Activated CD4-positive, alpha-beta T cell treated with anti-CD3 and anti-CD28 coated beads, Interleukin-2, amount 10 ng/mL, durations not matched to agents 7 days and 5 days (primary cell): ENCODE data around the gene SESTD1. TPM values are rescaled to one million over a fixed set of nuclear protein-coding genes. Genes with fewer than 3 reads are reported as not detected.

Source experiments
- CTCF ChIA-PET: fragments of 350-600 bp; sonication (Branson Sonifier 250); formaldehyde crosslinking; loops from one replicate; lab custom pipeline; 2021; ENCODE audit warnings: antibody characterized with exemption; lab: Charles Lee
- POLR2A ChIA-PET: fragments of 350-600 bp; sonication (Branson Sonifier 250); formaldehyde crosslinking; loops from one replicate; lab custom pipeline; 2021; ENCODE audit warnings: antibody characterized with exemption; lab: Charles Lee
- DNase-seq: peaks from one replicate; pipeline ENCODE4 v3.0.0-alpha.2; 2020
- H3K27ac Mint-ChIP-seq: one replicate; pipeline ENCODE4 v1.8.0; 2021; ENCODE audit warnings: mild to moderate bottlenecking, moderate library complexity, mixed read lengths
- H3K27me3 Mint-ChIP-seq: one replicate; pipeline ENCODE4 v1.8.0; 2021; ENCODE audit warnings: mixed read lengths
- H3K36me3 Mint-ChIP-seq: one replicate; pipeline ENCODE4 v1.8.0; 2021; ENCODE audit warnings: low read depth, mixed read lengths
- H3K4me1 Mint-ChIP-seq: one replicate; pipeline ENCODE4 v1.8.0; 2021; ENCODE audit warnings: mixed read lengths
- H3K4me3 Mint-ChIP-seq: one replicate; pipeline ENCODE4 v1.8.0; 2021; ENCODE audit warnings: mild to moderate bottlenecking, moderate library complexity, mixed read lengths
- H3K9me3 Mint-ChIP-seq: one replicate; pipeline ENCODE4 v1.8.0; 2021; ENCODE audit warnings: mixed read lengths
- total RNA-seq, 2 experiments: library from RNA; stranded (reverse); gene quantifications; one replicate each; pipeline ENCODE4 v1.2.3, GENCODE V29; 2021

SESTD1 gene
- total RNA-seq, 2 experiments from 2014 or later, result 19.8 to 21.8 TPM

GRCh38 chr2:179191110-179191509 lies 73.5 kb downstream of the SESTD1 start:
- H3K27me3 Mint-ChIP-seq, result no peaks in the 10 kb centered on the region
- DNase-seq, result no peak
- POLR2A ChIA-PET, result no interaction called here
- CTCF ChIA-PET, result no interaction called here
- H3K9me3 Mint-ChIP-seq, result peaks cover 20% of the 10 kb centered on the region
- H3K4me3 Mint-ChIP-seq, result no peak overlapping the region
- H3K36me3 Mint-ChIP-seq, result peaks cover 37% of the 10 kb centered on the region
- H3K4me1 Mint-ChIP-seq, result peaks cover 8% of the 10 kb centered on the region
- no peak overlapping the region for H3K27ac Mint-ChIP-seq

- Mint-ChIP-seq H3K4me1 (no peaks in the 10 kb centered on the region), H3K4me3 (no peak overlapping the region), H3K27me3 (no peaks in the 10 kb centered on the region), H3K9me3 (peaks cover 14% of the 10 kb centered on the region), H3K27ac (no peak overlapping the region), H3K36me3 (peaks cover 32% of the 10 kb centered on the region)
- ChIA-PET CTCF (interaction anchor here (1.1 kb wide), 1 partner anchor 17 kb away, joined by 4 read pairs; no protein-coding TSS in a partner anchor), POLR2A (no interaction called here)
- DNase-seq, result no peak
These were observed 78.5 kb downstream of the SESTD1 start for GRCh38 chr2:179186126-179186525.

- Mint-ChIP-seq H3K4me1 (no peaks in the 10 kb centered on the region), H3K27ac (no peak overlapping the region), H3K9me3 (peaks cover 10% of the 10 kb centered on the region), H3K27me3 (no peaks in the 10 kb centered on the region), H3K36me3 (peaks cover 31% of the 10 kb centered on the region), H3K4me3 (no peak overlapping the region)
- ChIA-PET POLR2A (no interaction called here), CTCF (no interaction called here)
- no peak for DNase-seq
These were observed 80.0 kb downstream of the SESTD1 start for GRCh38 chr2:179184610-179185009.

DNA sequence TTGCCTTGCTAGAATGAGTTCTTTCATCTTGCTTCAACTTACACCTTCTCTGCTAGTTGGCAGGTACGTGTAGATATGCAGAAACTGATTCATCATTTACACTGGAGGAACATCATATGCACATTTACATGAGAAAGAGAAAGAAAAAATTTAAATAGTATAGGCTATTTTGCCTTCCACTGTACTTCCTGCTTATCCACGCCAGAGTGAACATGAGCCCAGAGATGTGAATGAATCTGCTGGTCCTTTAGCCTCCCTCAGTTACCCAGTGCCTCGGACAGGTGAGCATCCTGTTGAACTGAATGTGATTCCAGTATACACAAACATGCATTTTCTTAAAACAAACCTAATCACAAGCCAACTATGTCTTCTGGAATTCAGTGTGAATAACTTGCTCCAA lies 83.6 kb downstream of the SESTD1 start:
- CTCF ChIA-PET, result no interaction called here
- H3K27ac Mint-ChIP-seq, result no peak overlapping the region
- no peak overlapping the region for H3K4me3 Mint-ChIP-seq
- peaks cover 2% of the 10 kb centered on the region for H3K9me3 Mint-ChIP-seq
- H3K36me3 Mint-ChIP-seq, result peaks cover 14% of the 10 kb centered on the region
- no peaks in the 10 kb centered on the region for H3K27me3 Mint-ChIP-seq
- POLR2A ChIA-PET, result no interaction called here
- no peak for DNase-seq
- no peaks in the 10 kb centered on the region for H3K4me1 Mint-ChIP-seq

DNA sequence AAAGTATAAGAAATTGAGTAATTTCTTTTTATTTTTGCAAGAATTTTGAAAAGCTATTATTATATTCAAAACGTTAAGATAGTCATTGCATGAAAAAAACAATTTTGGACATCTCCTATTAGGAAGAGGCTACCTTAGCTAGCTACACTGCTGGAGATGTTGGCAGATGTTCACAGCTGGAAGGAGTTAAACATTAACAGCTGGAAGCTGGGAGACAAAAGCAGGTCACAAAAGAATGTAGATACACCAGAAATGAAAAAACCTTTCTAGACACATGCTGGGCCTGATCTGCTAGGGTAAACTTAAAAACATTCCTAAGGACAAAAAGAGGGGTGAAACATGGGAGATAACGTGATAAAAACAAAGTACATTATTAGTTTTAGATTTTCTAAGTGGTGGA lies 84.4 kb downstream of the SESTD1 start:
- no peak for DNase-seq
- ChIA-PET CTCF (no interaction called here), POLR2A (no interaction called here)
- Mint-ChIP-seq H3K27me3 (no peaks in the 10 kb centered on the region), H3K4me3 (no peak overlapping the region), H3K4me1 (no peaks in the 10 kb centered on the region), H3K36me3 (peaks cover 14% of the 10 kb centered on the region), H3K9me3 (peaks cover 2% of the 10 kb centered on the region), H3K27ac (no peak overlapping the region)

DNA sequence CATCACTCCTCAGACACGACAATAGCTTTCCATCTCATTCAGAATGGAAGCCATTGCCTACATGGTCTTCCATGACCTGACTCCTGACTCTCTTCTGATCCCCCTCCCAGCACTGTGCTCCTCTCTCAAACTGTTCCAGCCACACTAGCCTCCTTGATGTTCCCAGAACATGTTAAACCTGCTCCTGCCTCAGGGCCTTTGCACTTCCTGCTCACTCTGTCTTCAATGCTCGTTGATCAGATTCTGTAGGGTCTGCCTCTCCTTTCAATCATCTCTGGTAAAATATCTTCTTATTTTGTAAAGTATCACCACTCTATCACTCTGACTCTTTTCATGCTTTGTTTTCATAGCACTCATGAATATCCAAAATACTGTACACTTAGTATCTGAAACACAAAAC lies 84.9 kb downstream of the SESTD1 start:
- peaks cover 14% of the 10 kb centered on the region for H3K36me3 Mint-ChIP-seq
- H3K4me3 Mint-ChIP-seq, result no peak overlapping the region
- ChIA-PET CTCF (no interaction called here), POLR2A (no interaction called here)
- H3K4me1 Mint-ChIP-seq, result no peaks in the 10 kb centered on the region
- H3K27me3 Mint-ChIP-seq, result no peaks in the 10 kb centered on the region
- peaks cover 2% of the 10 kb centered on the region for H3K9me3 Mint-ChIP-seq
- no peak overlapping the region for H3K27ac Mint-ChIP-seq
- DNase-seq, result no peak

- no peak for DNase-seq
- no peak overlapping the region for H3K27ac Mint-ChIP-seq
- peaks cover 14% of the 10 kb centered on the region for H3K36me3 Mint-ChIP-seq
- H3K4me1 Mint-ChIP-seq, result no peaks in the 10 kb centered on the region
- H3K9me3 Mint-ChIP-seq, result peaks cover 2% of the 10 kb centered on the region
- POLR2A ChIA-PET, result no interaction called here
- no peaks in the 10 kb centered on the region for H3K27me3 Mint-ChIP-seq
- no peak overlapping the region for H3K4me3 Mint-ChIP-seq
- CTCF ChIA-PET, result no interaction called here
These were observed 86.9 kb downstream of the SESTD1 start for GRCh38 chr2:179177694-179178093.

GRCh38 chr2:179174240-179174639 lies 90.4 kb downstream of the SESTD1 start:
- ChIA-PET CTCF (no interaction called here), POLR2A (no interaction called here)
- peaks cover 4% of the 10 kb centered on the region for H3K36me3 Mint-ChIP-seq
- no peak overlapping the region for H3K4me3 Mint-ChIP-seq
- H3K27me3 Mint-ChIP-seq, result no peaks in the 10 kb centered on the region
- H3K4me1 Mint-ChIP-seq, result no peaks in the 10 kb centered on the region
- DNase-seq, result no peak
- no peak overlapping the region for H3K27ac Mint-ChIP-seq
- H3K9me3 Mint-ChIP-seq, result peaks cover 2% of the 10 kb centered on the region

DNA sequence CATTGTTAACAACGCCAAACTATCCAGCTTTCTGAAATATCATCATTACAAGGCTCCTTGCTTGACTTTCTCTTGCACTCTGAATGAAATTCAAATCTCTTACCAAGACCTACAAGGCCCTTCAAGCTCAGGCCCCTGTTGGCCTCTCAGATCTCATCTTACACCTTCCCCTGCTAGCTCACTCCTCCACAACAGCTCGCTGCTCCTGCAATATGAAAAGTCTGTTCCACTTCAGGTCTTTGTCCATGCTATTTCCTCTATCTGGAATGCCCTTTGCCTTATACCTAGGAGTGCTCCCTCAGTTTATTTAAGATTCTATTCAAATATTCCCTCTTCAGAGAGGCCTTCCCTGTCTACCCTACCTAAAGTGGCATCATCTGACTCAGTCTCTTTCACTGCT lies 91.7 kb downstream of the SESTD1 start:
- POLR2A ChIA-PET, result no interaction called here
- CTCF ChIA-PET, result no interaction called here

GRCh38 chr2:179171371-179171770 lies 93.3 kb downstream of the SESTD1 start:
- DNase-seq, result no peak
- Mint-ChIP-seq H3K9me3 (no peaks in the 10 kb centered on the region), H3K4me3 (no peak overlapping the region), H3K27ac (no peak overlapping the region), H3K27me3 (no peaks in the 10 kb centered on the region), H3K4me1 (no peaks in the 10 kb centered on the region), H3K36me3 (peaks cover 7% of the 10 kb centered on the region)
- ChIA-PET POLR2A (interaction anchor here (0.5 kb wide), 1 partner anchor 253 kb away, joined by 3 read pairs; no protein-coding TSS in a partner anchor), CTCF (no interaction called here)

More for the DNA sequence above, 91.7 kb downstream of the SESTD1 start:
- no peaks in the 10 kb centered on the region for H3K4me1 Mint-ChIP-seq
- H3K4me3 Mint-ChIP-seq, result no peak overlapping the region
- H3K27ac Mint-ChIP-seq, result no peak overlapping the region
- no peaks in the 10 kb centered on the region for H3K27me3 Mint-ChIP-seq
- peaks cover 5% of the 10 kb centered on the region for H3K36me3 Mint-ChIP-seq
- H3K9me3 Mint-ChIP-seq, result peaks cover 2% of the 10 kb centered on the region
- no peak for DNase-seq

DNA sequence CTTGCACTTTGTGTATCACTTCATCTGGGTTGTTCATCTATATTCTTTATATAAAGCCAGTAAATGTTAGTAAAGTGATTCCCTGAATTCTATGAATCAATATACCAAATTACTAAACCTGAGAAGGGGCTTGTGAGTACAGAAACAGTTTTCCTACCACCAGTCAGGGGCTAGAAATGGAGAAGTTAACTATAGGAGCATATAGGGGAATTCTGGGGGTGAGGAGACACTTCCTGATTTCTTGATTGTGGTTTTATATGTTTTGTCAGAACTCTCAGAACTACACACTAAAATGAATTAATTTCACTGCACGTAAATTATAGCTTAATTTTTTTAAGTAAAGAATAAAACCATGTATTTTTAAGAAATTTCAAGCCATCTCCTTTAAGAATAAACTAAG lies 93.7 kb downstream of the SESTD1 start:
- CTCF ChIA-PET, result no interaction called here
- H3K9me3 Mint-ChIP-seq, result peaks cover 3% of the 10 kb centered on the region
- no peak overlapping the region for H3K4me3 Mint-ChIP-seq
- no peaks in the 10 kb centered on the region for H3K4me1 Mint-ChIP-seq
- no peak overlapping the region for H3K27ac Mint-ChIP-seq
- POLR2A ChIA-PET, result interaction anchor here (0.5 kb wide), 1 partner anchor 253 kb away, joined by 3 read pairs; no protein-coding TSS in a partner anchor
- no peak for DNase-seq
- no peaks in the 10 kb centered on the region for H3K27me3 Mint-ChIP-seq
- peaks cover 11% of the 10 kb centered on the region for H3K36me3 Mint-ChIP-seq

GRCh38 chr2:179165356-179166000 lies 99.2 kb downstream of the SESTD1 start:
- no peak overlapping the region for H3K27ac Mint-ChIP-seq
- peaks cover 3% of the 10 kb centered on the region for H3K9me3 Mint-ChIP-seq
- H3K27me3 Mint-ChIP-seq, result no peaks in the 10 kb centered on the region
- H3K4me1 Mint-ChIP-seq, result no peaks in the 10 kb centered on the region
- DNase-seq, result no peak
- H3K4me3 Mint-ChIP-seq, result no peak overlapping the region
- CTCF ChIA-PET, result no interaction called here
- H3K36me3 Mint-ChIP-seq, result peaks cover 15% of the 10 kb centered on the region
- POLR2A ChIA-PET, result no interaction called here

DNA sequence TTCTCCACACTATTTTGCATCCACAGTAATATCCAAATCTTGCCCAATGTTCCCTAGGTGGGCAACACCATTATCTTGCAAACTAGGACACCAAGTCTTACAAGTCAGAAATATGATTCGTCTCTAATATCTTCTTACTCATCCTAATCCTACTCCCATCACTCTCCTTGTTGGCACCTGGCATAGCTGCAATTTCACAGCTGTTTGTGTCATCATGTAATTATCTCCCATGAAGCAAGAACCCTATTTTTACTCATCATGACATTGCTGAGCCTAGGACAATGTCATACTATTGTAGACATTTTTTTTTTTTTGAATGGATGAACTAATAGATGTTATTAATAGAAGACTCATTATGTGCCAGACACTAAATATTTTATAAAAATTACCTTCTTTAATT lies 123.4 kb downstream of the SESTD1 start:
- ChIA-PET POLR2A (no interaction called here), CTCF (no interaction called here)
- H3K27me3 Mint-ChIP-seq, result no peaks in the 10 kb centered on the region
- no peak overlapping the region for H3K27ac Mint-ChIP-seq
- H3K9me3 Mint-ChIP-seq, result no peaks in the 10 kb centered on the region
- H3K36me3 Mint-ChIP-seq, result peaks cover 2% of the 10 kb centered on the region
- H3K4me1 Mint-ChIP-seq, result no peaks in the 10 kb centered on the region
- H3K4me3 Mint-ChIP-seq, result no peak overlapping the region
- no peak for DNase-seq

- DNase-seq, result no peak
- no peaks in the 10 kb centered on the region for H3K9me3 Mint-ChIP-seq
- H3K27me3 Mint-ChIP-seq, result no peaks in the 10 kb centered on the region
- no peak overlapping the region for H3K4me3 Mint-ChIP-seq
- H3K27ac Mint-ChIP-seq, result no peak overlapping the region
- ChIA-PET CTCF (no interaction called here), POLR2A (no interaction called here)
- H3K36me3 Mint-ChIP-seq, result peaks cover 2% of the 10 kb centered on the region
- H3K4me1 Mint-ChIP-seq, result no peaks in the 10 kb centered on the region
These were observed 124.1 kb downstream of the SESTD1 start for GRCh38 chr2:179140571-179140970.
